Neural crest cell (in vitro differentiated cells): ENCODE measurements around the gene TLCD3A. TPM values are rescaled to one million over a fixed set of nuclear protein-coding genes. Genes with fewer than 3 reads are reported as not detected.
"Not testable (repeated sequence)": the region's sequence is repeated elsewhere in the genome, so short reads cannot be mapped to it uniquely, and the experiment has no call there.

Experiments
- DNase-seq: peaks from one replicate; pipeline ENCODE4 v3.0.0; 2021; ENCODE audit warnings: low read depth, mixed read lengths, low spot score
- H3K27ac Mint-ChIP-seq: one replicate; pipeline ENCODE4 v1.8.0; 2021; ENCODE audit warnings: mild to moderate bottlenecking, mixed read lengths; ENCODE audit not compliant: unreplicated experiment
- H3K27me3 Mint-ChIP-seq: 2 replicates; pipeline ENCODE4 v1.8.0; 2021; ENCODE audit warnings: low read depth, mild to moderate bottlenecking, mixed read lengths
- H3K36me3 Mint-ChIP-seq: 2 replicates; pipeline ENCODE4 v1.8.0; 2021; ENCODE audit warnings: low read depth, mild to moderate bottlenecking, mixed read lengths
- H3K4me1 Mint-ChIP-seq: 2 replicates; pipeline ENCODE4 v1.8.0; 2021; ENCODE audit warnings: mixed read lengths
- H3K4me3 Mint-ChIP-seq: one replicate; pipeline ENCODE4 v1.8.0; 2021; ENCODE audit warnings: mild to moderate bottlenecking, mixed read lengths
- H3K9me3 Mint-ChIP-seq: 2 replicates; pipeline ENCODE4 v1.8.0; 2021; ENCODE audit warnings: mixed read lengths
- total RNA-seq: library from RNA; stranded (reverse); gene quantifications from 2 replicates; pipeline ENCODE4 v1.2.1, GENCODE V29; 2021
- TF ChIP-seq, protein P1 (sequence below): fragments of 200-600 bp; sonication (generic); conservative IDR thresholded peaks from 2 replicates; pipeline ENCODE4 v1.5.0; 2021; ENCODE audit warnings: antibody characterized with exemption, mild to moderate bottlenecking

Gene TLCD3A
- total RNA-seq, 1 donor from 2014 or later = 22.5 TPM

DNA sequence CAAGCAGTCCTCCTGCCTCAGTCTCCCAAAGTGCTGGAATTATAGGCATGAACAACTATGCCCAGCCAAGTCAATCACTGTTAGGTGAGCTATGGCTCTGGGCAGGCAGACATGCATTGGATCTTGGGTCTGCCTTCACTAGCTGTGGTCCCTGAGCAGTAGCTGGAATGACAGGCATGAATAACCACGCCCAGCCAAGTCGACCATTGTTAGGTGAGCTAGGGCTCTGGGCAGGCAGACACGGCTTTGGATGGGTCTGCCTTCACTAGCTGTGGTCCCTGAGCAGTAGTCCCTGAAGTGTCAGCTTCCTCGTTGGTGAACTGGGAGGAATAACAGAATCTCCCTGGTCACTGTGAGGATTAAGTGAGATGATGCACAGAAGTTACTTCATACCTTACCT lies 56.2 kb downstream of the TLCD3A start:
- DNase-seq = no peak
- TF ChIP-seq, protein P1, sequence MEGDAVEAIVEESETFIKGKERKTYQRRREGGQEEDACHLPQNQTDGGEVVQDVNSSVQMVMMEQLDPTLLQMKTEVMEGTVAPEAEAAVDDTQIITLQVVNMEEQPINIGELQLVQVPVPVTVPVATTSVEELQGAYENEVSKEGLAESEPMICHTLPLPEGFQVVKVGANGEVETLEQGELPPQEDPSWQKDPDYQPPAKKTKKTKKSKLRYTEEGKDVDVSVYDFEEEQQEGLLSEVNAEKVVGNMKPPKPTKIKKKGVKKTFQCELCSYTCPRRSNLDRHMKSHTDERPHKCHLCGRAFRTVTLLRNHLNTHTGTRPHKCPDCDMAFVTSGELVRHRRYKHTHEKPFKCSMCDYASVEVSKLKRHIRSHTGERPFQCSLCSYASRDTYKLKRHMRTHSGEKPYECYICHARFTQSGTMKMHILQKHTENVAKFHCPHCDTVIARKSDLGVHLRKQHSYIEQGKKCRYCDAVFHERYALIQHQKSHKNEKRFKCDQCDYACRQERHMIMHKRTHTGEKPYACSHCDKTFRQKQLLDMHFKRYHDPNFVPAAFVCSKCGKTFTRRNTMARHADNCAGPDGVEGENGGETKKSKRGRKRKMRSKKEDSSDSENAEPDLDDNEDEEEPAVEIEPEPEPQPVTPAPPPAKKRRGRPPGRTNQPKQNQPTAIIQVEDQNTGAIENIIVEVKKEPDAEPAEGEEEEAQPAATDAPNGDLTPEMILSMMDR = no peak
- H3K4me1 Mint-ChIP-seq = peaks cover 6% of the 10 kb centered on the region
- H3K27ac Mint-ChIP-seq = no peak overlapping the region
- H3K9me3 Mint-ChIP-seq = no peaks in the 10 kb centered on the region
- peaks cover 12% of the 10 kb centered on the region for H3K36me3 Mint-ChIP-seq
- H3K4me3 Mint-ChIP-seq = no peak overlapping the region
- H3K27me3 Mint-ChIP-seq = peaks cover 4% of the 10 kb centered on the region

DNA sequence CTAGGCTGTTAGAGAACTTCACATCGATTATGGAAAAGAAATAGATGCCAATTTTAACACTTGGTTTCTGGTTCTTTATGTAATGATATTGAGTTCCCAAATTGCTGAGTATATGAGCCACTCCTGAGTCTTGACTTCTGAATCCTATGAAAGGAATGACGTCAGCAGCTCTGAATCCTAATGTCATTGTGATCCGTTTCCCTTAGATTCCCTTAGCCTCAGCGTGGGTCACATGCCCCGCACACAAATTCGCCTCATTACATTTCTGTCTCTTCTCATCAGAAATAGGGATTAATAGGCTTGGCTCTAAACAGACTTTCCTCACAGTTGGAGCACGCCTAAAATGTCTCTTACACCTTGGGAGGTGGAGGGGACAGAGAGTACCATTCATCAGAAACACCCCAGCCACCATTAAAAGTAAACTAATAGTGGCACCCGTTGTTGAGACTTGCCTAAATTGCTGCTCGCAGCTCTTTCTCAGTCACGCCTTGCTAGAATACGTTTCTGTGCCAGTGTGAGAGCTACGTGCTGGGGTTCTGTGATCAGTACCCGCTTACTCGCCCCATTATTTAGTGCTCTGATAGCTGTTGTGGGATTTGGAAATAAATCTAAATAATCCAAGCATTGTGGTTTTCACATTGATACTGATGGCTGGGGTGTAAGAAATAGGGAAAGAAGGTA lies 56.9 kb downstream of the TLCD3A start:
- Mint-ChIP-seq H3K4me1 (no peaks in the 10 kb centered on the region), H3K9me3 (no peaks in the 10 kb centered on the region), H3K36me3 (peaks cover 10% of the 10 kb centered on the region), H3K27ac (no peak overlapping the region), H3K27me3 (peaks cover 4% of the 10 kb centered on the region), H3K4me3 (peak overlapping the region; percentile 64)
- TF ChIP-seq, protein P1 = no peak
- no peak for DNase-seq

DNA sequence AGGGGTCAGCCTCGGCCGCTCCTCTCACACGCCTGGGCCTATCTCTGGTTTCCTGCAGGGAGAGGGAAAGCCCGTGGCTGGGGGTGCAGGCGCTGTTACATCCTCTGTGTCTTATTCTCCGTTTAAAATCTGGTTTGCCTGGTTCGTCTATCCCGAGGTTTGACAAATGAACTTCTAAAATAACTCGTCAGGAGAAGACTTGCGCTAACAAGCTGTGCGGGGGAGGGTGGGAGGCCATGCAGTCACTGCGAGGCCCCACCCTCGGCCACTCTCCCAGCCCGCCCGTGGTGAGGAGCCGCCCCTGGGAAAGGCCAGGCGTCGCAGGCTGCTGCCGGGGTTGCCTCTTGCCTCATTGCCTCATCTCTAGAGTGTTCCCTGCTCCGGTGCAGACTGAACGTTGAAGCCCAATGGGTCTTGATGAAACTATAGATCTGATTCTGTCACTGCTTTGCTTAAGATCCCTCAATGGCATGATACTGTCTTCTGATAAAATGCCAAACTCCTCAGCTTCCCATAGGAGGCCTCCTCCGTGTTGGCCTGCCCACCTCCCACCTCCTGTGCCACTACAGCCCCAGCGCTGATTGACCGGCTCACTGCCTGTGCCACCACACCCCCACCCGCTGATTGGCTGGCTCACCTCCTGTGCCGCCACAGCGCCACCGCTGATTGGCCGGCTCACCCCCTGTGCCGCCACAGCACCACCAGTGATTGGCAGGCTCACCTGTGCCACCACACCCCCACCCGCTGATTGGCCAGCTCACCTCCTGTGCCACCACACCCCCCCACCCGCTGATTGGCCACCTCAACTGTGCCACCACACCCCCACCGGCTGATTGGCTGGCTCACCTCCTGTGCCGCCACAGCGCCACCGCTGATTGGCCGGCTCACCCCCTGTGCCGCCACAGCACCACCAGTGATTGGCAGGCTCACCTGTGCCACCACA lies 57.8 kb downstream of the TLCD3A start:
- not testable (repeated sequence) for H3K9me3 Mint-ChIP-seq, DNase-seq, H3K36me3 Mint-ChIP-seq, H3K4me1 Mint-ChIP-seq, H3K27ac Mint-ChIP-seq, H3K4me3 Mint-ChIP-seq, H3K27me3 Mint-ChIP-seq

DNA sequence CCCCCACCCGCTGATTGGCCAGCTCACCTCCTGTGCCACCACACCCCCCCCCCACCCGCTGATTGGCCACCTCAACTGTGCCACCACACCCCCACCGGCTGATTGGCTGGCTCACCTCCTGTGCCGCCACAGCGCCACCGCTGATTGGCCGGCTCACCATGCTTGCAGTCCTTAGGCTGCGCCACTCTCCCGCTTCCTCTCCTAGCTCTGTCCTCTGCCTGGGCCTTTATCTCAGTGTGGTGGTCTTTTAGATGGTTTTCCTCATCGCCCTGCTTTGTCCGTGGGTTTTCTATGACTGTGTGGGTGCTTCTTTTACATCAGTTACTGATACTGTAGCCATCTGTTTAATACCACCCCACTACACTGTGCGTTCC lies 58.5 kb downstream of the TLCD3A start:
- peak overlapping the region; percentile 61 for H3K4me3 Mint-ChIP-seq
- not testable (repeated sequence) for DNase-seq, H3K4me1 Mint-ChIP-seq, H3K27me3 Mint-ChIP-seq, H3K27ac Mint-ChIP-seq, H3K36me3 Mint-ChIP-seq, H3K9me3 Mint-ChIP-seq

DNA sequence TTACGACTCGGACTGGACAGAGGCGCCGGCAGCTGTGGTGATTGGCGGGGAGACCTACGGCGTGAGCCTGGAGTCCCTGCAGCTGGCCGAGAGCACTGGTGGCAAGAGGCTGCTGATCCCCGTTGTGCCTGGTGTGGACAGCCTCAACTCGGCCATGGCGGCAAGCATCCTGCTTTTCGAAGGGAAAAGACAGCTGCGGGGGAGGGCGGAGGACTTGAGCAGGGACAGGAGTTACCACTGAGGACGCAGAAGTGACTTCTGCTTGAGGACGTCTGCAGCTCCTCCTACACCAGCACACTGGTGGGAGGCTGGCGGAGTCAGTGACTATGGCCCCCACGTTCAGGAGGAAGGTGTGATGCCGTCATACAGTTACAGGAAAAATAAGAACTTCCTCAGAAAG lies 59.4 kb downstream of the TLCD3A start:
- Mint-ChIP-seq H3K36me3 (peaks cover 12% of the 10 kb centered on the region), H3K4me3 (peak overlapping the region; percentile 61)

DNA sequence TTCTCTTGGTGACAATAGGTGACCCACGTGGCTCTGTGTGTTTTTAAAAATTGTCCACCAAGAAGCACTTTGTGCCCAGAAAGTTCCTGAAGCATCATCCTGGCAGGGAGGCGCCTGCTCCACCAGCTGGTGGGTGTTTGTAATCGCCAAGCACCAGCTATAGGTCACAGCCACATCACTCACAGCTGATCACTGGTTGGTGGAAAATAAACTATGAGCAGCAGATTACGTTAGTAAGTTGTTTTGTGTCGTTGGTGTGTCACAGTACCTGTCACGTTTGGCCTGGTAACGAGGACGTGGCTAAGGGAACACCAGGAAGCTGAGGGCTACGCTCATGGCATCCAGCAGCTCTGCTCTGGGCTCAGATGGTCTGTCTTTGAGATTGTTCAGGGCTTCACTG lies 59.9 kb downstream of the TLCD3A start:
- Mint-ChIP-seq H3K36me3 (peaks cover 12% of the 10 kb centered on the region), H3K4me1 (peaks cover 9% of the 10 kb centered on the region), H3K27ac (no peak overlapping the region), H3K9me3 (no peaks in the 10 kb centered on the region), H3K27me3 (peaks cover 4% of the 10 kb centered on the region), H3K4me3 (no peak overlapping the region)
- TF ChIP-seq, protein P1 = no peak
- no peak for DNase-seq

More for the DNA sequence above, 59.4 kb downstream of the TLCD3A start:
- peaks cover 9% of the 10 kb centered on the region for H3K4me1 Mint-ChIP-seq
- DNase-seq = no peak
- H3K27ac Mint-ChIP-seq = no peak overlapping the region
- no peaks in the 10 kb centered on the region for H3K9me3 Mint-ChIP-seq
- peaks cover 4% of the 10 kb centered on the region for H3K27me3 Mint-ChIP-seq
- TF ChIP-seq, protein P1 = no peak

Other genes starting within 250 kb of the TLCD3A start
- 67.2 and 68.8 TPM in 2 replicates for gene VPS53, start 17.8 kb upstream of the TLCD3A start, total RNA-seq
- 36.1 and 37.3 TPM in 2 replicates for gene GEMIN4, start 19.7 kb downstream of the TLCD3A start, total RNA-seq
- 114 and 124 TPM in 2 replicates for gene GLOD4, start 49.7 kb downstream of the TLCD3A start, total RNA-seq
- gene MRM3, start 49.8 kb downstream of the TLCD3A start, total RNA-seq = 21.2 and 22.2 TPM in 2 replicates
- 75.9 and 76.4 TPM in 2 replicates for gene NXN, start 247.2 kb downstream of the TLCD3A start, total RNA-seq